Activated naive CD8-positive, alpha-beta T cell treated with anti-CD3 and anti-CD28 coated beads, Interleukin-2, amount 50 U/mL, for 24 hours (primary cell): Measurements from ENCODE around the gene YES1.

Source experiments
- ATAC-seq: fragments of 150-1000 bp; cut with Tn5 transposase; one replicate; pipeline ENCODE4 v1.10.0; 2021
- DNase-seq: peaks from one replicate; pipeline ENCODE4 v3.0.0; 2021
- H3K27ac Mint-ChIP-seq: one replicate; pipeline ENCODE4 v1.8.0; 2021; ENCODE audit warnings: mild to moderate bottlenecking, mixed read lengths
- H3K27me3 Mint-ChIP-seq: one replicate; pipeline ENCODE4 v1.8.0; 2021; ENCODE audit warnings: mixed read lengths
- H3K36me3 Mint-ChIP-seq: one replicate; pipeline ENCODE4 v1.8.0; 2021; ENCODE audit warnings: low read depth, mixed read lengths
- H3K4me1 Mint-ChIP-seq: one replicate; pipeline ENCODE4 v1.8.0; 2021; ENCODE audit warnings: mixed read lengths
- H3K4me3 Mint-ChIP-seq: one replicate; pipeline ENCODE4 v1.8.0; 2021; ENCODE audit warnings: mild to moderate bottlenecking, moderate library complexity, mixed read lengths
- H3K9me3 Mint-ChIP-seq: one replicate; pipeline ENCODE4 v1.8.0; 2021; ENCODE audit warnings: mixed read lengths

The YES1 gene

DNA sequence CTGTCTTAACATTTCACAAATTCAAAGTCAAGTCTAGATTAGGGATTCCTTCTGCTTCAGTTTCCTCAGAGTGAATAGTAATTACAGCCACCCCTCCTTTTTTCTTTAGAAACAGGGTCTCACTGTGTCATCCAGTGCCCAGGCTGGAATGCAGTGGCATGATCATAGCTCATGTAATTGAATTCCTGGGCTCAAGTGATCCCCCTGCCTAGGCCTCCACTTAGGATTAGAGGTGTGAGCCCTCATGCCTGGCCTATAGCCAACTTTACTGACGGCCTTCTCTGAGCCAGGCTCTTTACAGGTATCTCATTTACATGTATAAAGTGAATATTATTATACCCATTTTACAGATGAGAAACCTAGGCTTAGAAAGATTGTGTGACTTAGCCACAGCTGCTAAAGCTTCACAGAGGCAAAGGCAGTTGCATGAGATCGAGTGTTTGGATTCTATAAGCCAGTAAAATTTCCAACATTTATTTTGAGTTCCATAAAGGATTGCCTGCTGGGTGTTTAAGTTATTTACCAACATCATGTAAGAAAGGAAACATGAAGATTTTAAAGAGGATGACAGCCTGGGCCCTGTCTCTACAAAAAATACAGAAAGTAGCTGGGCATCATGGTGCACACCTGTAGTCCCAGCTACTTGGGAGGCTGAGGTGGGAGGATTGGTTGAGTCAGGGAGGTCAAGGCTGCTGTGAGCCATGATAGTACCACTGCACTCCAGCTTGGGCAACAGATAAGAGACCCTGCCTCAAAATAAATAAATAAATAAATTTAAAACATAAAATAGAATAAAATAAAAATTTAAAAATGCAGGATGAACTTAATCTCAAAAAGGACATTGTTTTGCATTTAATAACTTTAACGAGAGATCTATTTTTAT lies 101.4 kb downstream of the YES1 start:
- H3K4me1 Mint-ChIP-seq: peaks cover 54% of the 10 kb centered on the region
- H3K27me3 Mint-ChIP-seq: no peaks in the 10 kb centered on the region
- peak overlapping the region; percentile 88 for H3K4me3 Mint-ChIP-seq
- DNase-seq (no peak), ATAC-seq (no peak)
- H3K9me3 Mint-ChIP-seq: no peaks in the 10 kb centered on the region
- peak overlapping the region; percentile 93 for H3K27ac Mint-ChIP-seq
- H3K36me3 Mint-ChIP-seq: peaks cover 42% of the 10 kb centered on the region

DNA sequence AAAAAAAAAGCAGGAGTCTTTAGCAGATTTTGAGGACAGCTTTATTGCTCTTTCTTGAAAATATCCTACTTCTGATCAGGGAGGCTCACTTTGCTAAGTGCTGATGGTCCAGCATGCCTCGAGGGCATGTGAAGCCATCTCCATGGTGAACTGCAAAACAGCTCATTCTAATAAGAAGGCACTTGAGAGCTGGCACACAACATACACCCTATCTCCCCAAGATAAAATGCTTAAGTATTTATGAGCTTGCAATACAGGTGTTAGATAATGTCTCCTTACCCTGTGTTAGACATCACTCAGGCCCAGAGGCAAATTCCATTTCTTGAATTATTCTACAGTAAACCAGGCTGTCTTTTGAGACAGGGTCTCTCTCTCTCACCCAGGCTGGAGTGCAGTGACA lies 102.3 kb downstream of the YES1 start:
- Mint-ChIP-seq H3K27ac (no peak overlapping the region), H3K9me3 (no peaks in the 10 kb centered on the region), H3K4me1 (peaks cover 51% of the 10 kb centered on the region), H3K27me3 (no peaks in the 10 kb centered on the region), H3K4me3 (peak overlapping the region; percentile 45), H3K36me3 (peaks cover 51% of the 10 kb centered on the region)
- no peak for ATAC-seq
- DNase-seq: no peak

DNA sequence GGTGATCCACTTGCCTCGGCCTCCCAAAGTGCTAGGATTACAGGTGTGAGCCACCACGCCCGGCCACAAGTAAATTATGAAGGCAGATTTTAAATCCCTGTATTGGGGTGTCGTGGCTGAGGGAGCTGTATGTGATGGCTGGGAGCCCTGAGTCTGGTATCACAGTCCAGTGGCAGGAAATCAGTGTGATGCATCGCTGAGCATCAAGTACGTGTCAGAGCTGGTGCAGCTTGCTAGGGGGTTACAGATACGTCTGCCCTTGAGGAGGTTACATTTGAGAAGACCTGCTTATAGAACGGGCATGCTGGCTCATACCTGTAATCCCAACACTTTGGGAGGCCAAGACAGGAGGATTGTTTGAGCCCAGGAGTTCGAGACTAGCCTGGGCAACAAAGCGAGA lies 103.9 kb downstream of the YES1 start:
- H3K27ac Mint-ChIP-seq: no peak overlapping the region
- H3K27me3 Mint-ChIP-seq: no peaks in the 10 kb centered on the region
- H3K9me3 Mint-ChIP-seq: no peaks in the 10 kb centered on the region
- no peak for ATAC-seq
- DNase-seq: no peak
- peaks cover 58% of the 10 kb centered on the region for H3K36me3 Mint-ChIP-seq
- no peak overlapping the region for H3K4me3 Mint-ChIP-seq
- peaks cover 52% of the 10 kb centered on the region for H3K4me1 Mint-ChIP-seq

DNA sequence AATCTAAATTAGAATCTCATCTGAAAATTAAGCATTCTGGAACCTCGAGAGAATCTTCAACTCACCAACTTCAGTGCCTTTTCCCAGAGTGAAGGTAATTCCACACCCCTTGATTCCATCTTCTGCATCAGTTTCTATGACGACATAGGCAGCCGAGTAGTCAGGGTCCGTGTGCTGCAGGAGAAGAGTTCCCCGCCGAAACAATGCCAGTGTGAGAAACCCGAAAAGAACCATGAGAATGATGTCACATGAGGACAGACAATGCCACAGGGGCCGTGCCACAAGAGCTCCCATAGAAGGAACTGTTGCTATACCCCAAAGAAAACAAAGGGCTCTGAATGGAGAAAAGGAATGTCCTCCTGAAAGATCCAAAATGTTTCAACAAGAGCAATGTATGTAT lies 105.6 kb downstream of the YES1 start:
- ATAC-seq (no peak), DNase-seq (no peak)
- no peak overlapping the region for H3K27ac Mint-ChIP-seq
- no peaks in the 10 kb centered on the region for H3K9me3 Mint-ChIP-seq
- peaks cover 61% of the 10 kb centered on the region for H3K36me3 Mint-ChIP-seq
- peaks cover 49% of the 10 kb centered on the region for H3K4me1 Mint-ChIP-seq
- no peak overlapping the region for H3K4me3 Mint-ChIP-seq
- no peaks in the 10 kb centered on the region for H3K27me3 Mint-ChIP-seq

DNA sequence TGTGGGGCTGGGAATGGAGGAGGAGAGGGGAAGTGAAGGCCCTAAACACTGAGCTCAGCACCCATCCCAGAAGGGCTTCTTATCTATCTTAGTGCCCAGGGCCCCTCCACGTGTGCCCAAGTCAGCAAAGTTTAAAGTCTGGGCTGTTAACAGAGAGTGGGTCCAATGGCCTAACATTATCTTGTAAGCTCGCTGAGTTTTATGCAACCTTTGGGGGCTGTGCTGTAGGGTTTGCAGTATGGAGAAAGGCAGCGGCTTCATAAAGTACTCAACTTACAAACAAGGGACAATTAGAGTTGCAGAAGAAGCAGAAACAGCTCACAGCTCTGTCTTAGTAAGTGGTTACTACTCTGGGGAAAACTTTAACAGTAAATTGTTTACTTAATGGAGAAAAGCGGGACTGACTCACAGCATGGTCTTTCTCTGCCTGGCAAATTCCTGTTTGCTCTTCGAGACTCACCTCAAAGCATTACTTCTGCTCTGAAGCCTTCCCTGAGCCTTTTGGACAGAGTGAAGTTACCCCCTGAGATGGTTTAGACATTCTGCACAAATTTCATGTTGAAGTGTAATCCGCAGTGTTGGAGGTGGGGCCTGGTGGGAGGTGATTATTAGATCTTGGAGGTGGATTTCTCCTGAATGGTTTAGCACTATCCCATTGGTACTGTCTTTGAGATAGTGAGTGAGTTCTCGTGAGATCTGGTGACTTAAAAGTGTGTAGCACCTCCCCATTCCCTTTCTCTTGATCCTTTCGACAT lies 108.7 kb downstream of the YES1 start:
- ATAC-seq (peak; percentile 33), DNase-seq (no peak)
- Mint-ChIP-seq H3K9me3 (no peaks in the 10 kb centered on the region), H3K4me3 (no peak overlapping the region), H3K27me3 (no peaks in the 10 kb centered on the region), H3K27ac (peak overlapping the region; percentile 50), H3K4me1 (peaks cover 24% of the 10 kb centered on the region), H3K36me3 (peaks cover 45% of the 10 kb centered on the region)

DNA sequence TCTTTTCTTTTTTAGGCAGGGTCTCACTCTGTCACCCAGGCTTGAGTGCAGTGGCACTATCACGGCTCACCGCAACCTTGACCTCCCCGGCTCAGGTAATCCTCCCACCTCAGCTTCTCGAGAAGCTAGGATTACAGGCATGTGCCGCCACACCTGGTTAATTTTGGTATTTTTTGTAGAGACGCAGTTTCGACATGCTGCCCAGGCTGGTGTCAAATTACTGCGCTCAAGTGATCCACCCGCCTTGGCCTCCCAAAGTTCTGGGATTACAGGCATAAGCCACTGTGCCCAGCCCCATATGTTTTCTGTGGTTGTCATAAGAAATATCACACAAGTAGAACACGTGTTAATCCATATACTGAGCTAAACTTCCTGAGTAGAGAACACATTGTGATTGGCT lies 114.2 kb downstream of the YES1 start:
- Mint-ChIP-seq H3K36me3 (peaks cover 38% of the 10 kb centered on the region), H3K27ac (no peak overlapping the region)
- no peak for DNase-seq

DNA sequence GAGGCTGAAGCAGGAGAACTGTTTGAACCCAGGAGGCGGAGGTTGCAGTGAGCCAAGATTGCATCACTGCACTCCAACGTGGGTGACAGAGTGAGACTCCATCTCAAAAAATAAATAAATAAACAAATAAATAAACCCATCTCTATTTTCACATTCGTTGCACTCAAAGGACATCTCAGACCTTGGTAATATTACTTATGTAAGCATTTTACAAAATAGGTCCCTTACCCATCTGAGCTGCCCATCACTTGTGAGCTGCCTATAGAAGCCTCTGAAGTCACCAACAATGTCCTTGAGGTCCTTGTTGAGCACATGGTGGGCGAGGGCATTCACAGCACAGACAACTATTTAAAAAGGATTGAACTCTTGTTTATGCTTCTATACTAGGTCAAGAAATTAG lies 115.0 kb downstream of the YES1 start:
- no peak overlapping the region for H3K27ac Mint-ChIP-seq
- H3K4me1 Mint-ChIP-seq: peaks cover 1% of the 10 kb centered on the region
- ATAC-seq: no peak

More for the DNA sequence above, 114.2 kb downstream of the YES1 start:
- no peaks in the 10 kb centered on the region for H3K27me3 Mint-ChIP-seq
- H3K4me1 Mint-ChIP-seq: peaks cover 3% of the 10 kb centered on the region
- H3K4me3 Mint-ChIP-seq: no peak overlapping the region
- H3K9me3 Mint-ChIP-seq: no peaks in the 10 kb centered on the region
- ATAC-seq: no peak

DNA sequence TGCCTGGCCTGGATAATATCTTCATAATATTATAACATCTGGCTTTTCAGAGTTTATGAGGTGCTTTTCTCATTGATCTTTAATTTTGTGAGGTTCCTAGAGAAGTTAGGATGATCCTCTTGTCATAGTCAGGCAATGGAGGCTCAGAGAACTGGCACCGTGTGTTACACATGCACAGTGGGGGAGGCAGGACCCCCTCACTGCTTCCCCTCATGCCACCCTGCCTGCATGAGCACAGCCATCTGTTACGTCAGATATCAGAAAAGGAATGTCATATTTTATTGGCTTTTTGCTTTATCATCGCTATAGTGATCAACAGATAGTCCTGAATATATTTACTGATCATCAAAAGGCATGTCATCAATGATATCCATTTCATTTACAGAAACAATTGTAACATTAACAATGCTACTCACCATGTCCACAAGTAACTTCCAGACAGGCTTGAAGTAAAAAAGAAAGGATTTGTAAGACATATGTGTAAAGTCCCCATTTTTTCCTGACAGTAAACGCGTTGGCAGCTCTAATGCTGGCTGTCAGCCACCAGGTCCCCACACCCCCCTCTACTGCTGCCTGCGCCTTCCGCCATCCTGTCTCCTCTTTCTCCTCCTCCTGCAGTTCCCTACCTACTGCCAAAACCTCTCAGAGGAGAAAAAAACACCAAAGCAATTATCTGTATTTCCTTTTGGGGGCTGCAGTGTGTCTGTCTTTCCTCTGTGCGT lies 118.4 kb downstream of the YES1 start:
- ATAC-seq (no peak), DNase-seq (no peak)
- Mint-ChIP-seq H3K9me3 (no peaks in the 10 kb centered on the region), H3K4me1 (peaks cover 1% of the 10 kb centered on the region), H3K36me3 (peaks cover 38% of the 10 kb centered on the region), H3K27ac (no peak overlapping the region), H3K27me3 (no peaks in the 10 kb centered on the region), H3K4me3 (no peak overlapping the region)

More for the DNA sequence above, 115.0 kb downstream of the YES1 start:
- Mint-ChIP-seq H3K4me3 (no peak overlapping the region), H3K9me3 (no peaks in the 10 kb centered on the region), H3K27me3 (no peaks in the 10 kb centered on the region), H3K36me3 (peaks cover 40% of the 10 kb centered on the region)
- DNase-seq: no peak

DNA sequence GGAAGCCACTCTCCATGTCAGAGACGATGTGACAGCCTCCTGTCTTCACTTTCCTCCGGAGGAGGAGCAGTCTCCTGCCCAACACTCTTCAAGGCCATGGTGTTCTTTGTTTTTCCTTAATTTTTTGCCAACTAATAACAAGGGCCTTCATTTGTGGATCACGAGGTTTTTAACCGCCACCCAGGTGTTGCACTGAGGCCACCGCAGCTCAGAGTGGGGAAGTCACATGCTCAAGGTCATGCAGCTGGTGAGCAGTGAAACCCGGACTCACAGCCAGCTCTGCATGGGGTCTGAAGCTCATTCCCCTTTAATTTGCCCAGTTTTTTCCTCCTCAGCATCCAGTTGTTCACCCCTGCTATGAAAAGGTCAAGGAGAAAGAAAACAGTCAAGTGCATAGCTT lies 119.2 kb downstream of the YES1 start:
- H3K4me1 Mint-ChIP-seq: peaks cover 1% of the 10 kb centered on the region
- peaks cover 36% of the 10 kb centered on the region for H3K36me3 Mint-ChIP-seq
- no peak for DNase-seq
- peak overlapping the region; percentile 8 for H3K27ac Mint-ChIP-seq
- no peaks in the 10 kb centered on the region for H3K27me3 Mint-ChIP-seq
- no peak for ATAC-seq
- H3K9me3 Mint-ChIP-seq: no peaks in the 10 kb centered on the region
- H3K4me3 Mint-ChIP-seq: no peak overlapping the region

DNA sequence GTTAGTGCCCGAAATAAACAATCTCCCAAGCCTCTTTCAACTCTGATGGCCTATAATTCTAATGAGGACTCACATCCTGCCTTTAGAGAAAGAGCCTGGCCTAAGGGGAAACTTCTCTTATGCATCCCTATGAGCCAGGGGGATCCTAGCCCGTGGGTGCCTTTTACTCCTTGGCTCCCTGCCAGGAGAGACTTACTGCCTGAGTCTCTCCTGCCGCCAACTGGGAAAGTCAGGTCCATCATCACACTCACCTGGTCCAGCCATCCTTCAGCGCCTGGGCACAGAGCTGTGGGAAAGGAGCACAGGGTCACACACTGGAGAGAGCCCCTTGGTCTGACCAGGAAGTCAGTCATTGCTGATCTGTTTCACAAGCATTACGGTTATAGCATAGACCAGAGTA lies 123.7 kb downstream of the YES1 start:
- H3K27ac Mint-ChIP-seq: no peak overlapping the region
- H3K36me3 Mint-ChIP-seq: peaks cover 45% of the 10 kb centered on the region
- H3K4me3 Mint-ChIP-seq: no peak overlapping the region
- peaks cover 2% of the 10 kb centered on the region for H3K4me1 Mint-ChIP-seq
- H3K27me3 Mint-ChIP-seq: no peaks in the 10 kb centered on the region
- DNase-seq (no peak), ATAC-seq (no peak)
- no peaks in the 10 kb centered on the region for H3K9me3 Mint-ChIP-seq

DNA sequence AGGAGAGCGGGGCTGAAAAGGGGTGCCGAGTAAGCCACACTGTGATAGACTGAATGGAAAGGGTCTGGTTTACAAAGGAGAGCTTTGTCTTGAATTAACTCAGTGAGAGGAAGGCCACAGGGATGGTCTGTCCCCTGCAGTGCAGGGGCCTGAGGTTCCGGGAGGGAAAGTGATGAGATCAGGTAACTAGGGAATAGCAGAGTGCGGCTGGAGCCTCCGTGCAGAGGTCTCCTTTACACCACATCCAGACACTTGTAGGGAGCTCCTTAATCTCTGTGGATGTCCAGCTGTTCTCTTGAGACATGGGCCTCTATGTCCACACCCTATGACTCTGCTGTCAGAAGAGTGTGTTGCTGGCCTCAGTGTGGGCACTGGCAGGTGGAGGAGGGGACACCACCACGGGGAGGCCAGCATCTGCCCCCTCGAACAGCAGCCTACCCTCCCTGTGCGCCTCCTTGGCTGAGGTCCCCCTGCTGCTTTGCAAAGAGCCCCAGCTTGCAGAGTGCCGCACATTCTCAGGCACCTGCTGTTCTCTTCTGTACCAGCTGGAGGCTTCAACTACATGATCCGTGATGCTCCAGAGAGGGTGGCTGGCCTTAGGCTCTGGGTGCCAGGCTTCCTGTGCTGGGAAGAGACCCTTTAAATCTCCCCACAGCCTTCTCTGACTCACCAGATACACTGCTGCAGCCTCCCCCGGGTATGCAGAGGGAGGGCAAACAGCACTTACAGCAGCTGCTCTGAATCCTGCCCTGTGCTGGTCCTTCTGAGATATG lies 125.5 kb downstream of the YES1 start:
- ATAC-seq: no peak
- H3K27ac Mint-ChIP-seq: no peak overlapping the region
- no peaks in the 10 kb centered on the region for H3K9me3 Mint-ChIP-seq
- H3K27me3 Mint-ChIP-seq: no peaks in the 10 kb centered on the region
- H3K4me1 Mint-ChIP-seq: peaks cover 14% of the 10 kb centered on the region
- no peak for DNase-seq
- peaks cover 46% of the 10 kb centered on the region for H3K36me3 Mint-ChIP-seq
- H3K4me3 Mint-ChIP-seq: no peak overlapping the region

DNA sequence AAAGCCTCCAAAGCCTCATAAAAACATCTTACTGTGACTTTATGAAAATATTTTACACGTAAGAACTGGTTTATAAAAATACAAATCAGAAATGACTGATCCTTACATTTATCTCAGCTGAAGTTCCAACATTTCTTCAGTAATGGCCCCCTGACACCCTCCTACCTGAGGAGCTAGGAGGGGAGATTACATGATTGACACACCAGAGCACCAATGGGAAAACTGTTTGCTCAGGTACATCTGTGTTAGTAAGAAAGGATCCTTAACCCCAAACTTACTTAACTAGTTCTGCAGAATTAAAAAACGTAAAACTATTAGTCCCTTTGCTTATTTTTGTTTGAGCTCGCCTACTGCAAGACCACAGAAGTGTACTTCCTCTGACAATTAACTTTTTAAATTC lies 126.6 kb downstream of the YES1 start:
- peaks cover 15% of the 10 kb centered on the region for H3K4me1 Mint-ChIP-seq
- no peaks in the 10 kb centered on the region for H3K27me3 Mint-ChIP-seq
- H3K9me3 Mint-ChIP-seq: no peaks in the 10 kb centered on the region
- H3K4me3 Mint-ChIP-seq: no peak overlapping the region
- no peak for ATAC-seq
- peaks cover 47% of the 10 kb centered on the region for H3K36me3 Mint-ChIP-seq
- no peak overlapping the region for H3K27ac Mint-ChIP-seq
- DNase-seq: no peak

DNA sequence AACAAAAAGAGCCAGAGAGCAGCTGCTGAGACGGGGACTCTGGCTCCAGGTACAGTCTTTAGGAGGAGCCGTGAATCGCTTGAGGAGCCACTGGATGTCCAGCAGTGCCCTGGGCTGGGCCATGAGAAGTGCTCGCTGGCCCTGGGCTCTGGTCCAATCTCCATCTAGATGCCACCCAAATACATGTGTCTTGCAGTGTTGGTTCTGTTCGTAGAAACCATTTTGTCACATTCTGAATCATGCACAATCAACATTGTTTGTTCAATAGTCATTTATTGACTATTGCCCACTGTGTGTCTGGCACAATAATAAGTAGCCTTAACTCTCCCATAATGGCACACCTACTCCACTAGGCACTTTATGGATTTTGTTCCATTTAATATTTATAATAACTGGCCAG lies 128.5 kb downstream of the YES1 start:
- no peak for ATAC-seq
- no peak overlapping the region for H3K4me3 Mint-ChIP-seq
- H3K27ac Mint-ChIP-seq: no peak overlapping the region
- H3K27me3 Mint-ChIP-seq: no peaks in the 10 kb centered on the region
- no peaks in the 10 kb centered on the region for H3K9me3 Mint-ChIP-seq
- H3K36me3 Mint-ChIP-seq: peaks cover 56% of the 10 kb centered on the region
- H3K4me1 Mint-ChIP-seq: peaks cover 15% of the 10 kb centered on the region
- no peak for DNase-seq

DNA sequence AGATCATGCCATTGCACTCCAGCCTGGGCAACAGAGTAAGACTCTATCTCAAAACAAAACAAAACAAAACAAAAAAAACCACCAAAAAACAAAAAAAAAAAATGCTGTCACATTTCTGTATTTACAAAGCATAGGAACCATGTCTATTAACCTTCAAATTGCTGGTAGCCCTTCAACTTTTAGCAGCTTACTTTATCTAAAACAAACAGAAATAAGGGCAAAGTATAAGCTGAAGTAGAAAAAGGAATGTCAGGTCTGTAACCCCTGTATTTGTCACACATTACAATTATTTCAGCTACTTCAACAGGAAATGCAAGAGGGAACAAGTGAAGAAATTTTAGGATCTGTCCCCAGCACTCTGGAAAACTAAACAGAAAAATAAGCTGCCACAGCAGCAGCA lies 129.2 kb downstream of the YES1 start:
- DNase-seq: no peak
- Mint-ChIP-seq H3K36me3 (peaks cover 62% of the 10 kb centered on the region), H3K27ac (no peak overlapping the region), H3K4me1 (peaks cover 15% of the 10 kb centered on the region), H3K4me3 (no peak overlapping the region), H3K27me3 (no peaks in the 10 kb centered on the region), H3K9me3 (no peaks in the 10 kb centered on the region)
- no peak for ATAC-seq
